Measurements from ENCODE around the gene BABAM2.

The BABAM2 gene

DNA sequence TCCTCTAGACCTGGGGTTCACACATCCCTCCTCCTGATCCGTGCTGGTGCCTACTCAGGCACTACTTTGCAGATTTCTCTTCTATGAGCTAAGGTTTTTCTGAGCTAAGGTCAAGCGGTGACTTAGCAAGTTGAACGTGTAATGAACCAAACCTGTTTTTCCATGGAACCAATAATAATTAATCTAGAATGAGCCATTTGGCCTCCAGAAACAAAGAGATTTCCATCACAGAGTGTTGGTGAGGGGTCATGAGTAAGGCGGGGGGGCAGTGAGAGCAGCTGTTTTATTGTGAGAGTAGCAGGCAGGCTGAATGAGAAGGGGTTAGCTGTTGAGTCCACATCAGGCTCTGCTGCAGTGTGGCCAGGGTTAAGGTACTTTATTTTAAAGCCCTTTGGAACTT is 390.1 kb downstream of the BABAM2 start:
- Histone ChIP-seq H3K27ac (ENCODE audit: low read length) (no peak overlapping the region), H3K9ac (ENCODE audit: low read length) (no peak overlapping the region), H3K4me1 (ENCODE audit: low read length) (no peaks in the 10 kb centered on the region), H3K4me2 (ENCODE audit: low read depth, low read length) (no peak overlapping the region), H3K9me2 (replicated peaks; ENCODE audit: insufficient read depth, low read length) (no peaks in the 10 kb centered on the region), H3K36me3 (replicated peaks; ENCODE audit: insufficient read depth, low read length) (no peaks in the 10 kb centered on the region), H3K27me3 (replicated peaks; ENCODE audit: insufficient read depth, low read length) (no peaks in the 10 kb centered on the region), H2AFZ (ENCODE audit: low read length) (no peak overlapping the region), H3F3A (ENCODE audit: insufficient read depth, low read length) (no peaks in the 10 kb centered on the region), H4K20me1 (ENCODE audit: insufficient read depth, low read length) (no peaks in the 10 kb centered on the region), H3K9me3 (replicated peaks; ENCODE audit: insufficient read depth, low read length) (no peaks in the 10 kb centered on the region), H3K79me2 (ENCODE audit: low read length) (no peaks in the 10 kb centered on the region), H3K4me3 (ENCODE audit: low read length) (no peak overlapping the region)
- TF ChIP-seq EZH2phosphoT487 (IDR thresholded peaks at IDR 0.05; ENCODE audit: low read length) (no peak), EZH2 (optimal IDR thresholded peaks at IDR 0.05; ENCODE audit: low read depth, low read length) (no peak)
- TF ChIP-seq, protein P1, sequence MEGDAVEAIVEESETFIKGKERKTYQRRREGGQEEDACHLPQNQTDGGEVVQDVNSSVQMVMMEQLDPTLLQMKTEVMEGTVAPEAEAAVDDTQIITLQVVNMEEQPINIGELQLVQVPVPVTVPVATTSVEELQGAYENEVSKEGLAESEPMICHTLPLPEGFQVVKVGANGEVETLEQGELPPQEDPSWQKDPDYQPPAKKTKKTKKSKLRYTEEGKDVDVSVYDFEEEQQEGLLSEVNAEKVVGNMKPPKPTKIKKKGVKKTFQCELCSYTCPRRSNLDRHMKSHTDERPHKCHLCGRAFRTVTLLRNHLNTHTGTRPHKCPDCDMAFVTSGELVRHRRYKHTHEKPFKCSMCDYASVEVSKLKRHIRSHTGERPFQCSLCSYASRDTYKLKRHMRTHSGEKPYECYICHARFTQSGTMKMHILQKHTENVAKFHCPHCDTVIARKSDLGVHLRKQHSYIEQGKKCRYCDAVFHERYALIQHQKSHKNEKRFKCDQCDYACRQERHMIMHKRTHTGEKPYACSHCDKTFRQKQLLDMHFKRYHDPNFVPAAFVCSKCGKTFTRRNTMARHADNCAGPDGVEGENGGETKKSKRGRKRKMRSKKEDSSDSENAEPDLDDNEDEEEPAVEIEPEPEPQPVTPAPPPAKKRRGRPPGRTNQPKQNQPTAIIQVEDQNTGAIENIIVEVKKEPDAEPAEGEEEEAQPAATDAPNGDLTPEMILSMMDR (IDR thresholded peaks at IDR 0.05; ENCODE audit: low read length), result no peak
- DNase-seq, result no peak

DNA sequence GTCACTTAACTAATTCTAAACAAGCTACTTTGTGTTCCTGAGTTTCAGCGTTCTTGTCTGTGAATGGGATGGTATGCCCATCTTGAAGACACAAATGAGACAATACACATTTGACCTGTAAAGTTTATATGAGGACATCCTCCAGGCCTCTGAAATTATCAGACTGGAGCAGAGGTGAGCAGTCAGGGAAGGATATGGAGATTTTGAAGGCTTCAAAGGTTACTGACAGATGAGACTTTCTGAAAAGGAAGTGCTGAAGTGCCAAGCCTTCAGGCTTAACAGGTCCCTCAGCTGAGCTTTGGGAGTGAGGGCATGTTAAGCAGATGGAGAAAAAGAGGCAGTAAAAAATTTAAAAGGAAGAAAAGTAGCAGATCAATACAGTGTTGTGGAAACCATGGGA is 391.2 kb downstream of the BABAM2 start:
- H3K4me2 ChIP-seq (ENCODE audit: low read depth, low read length), result no peak overlapping the region
- H3K9me3 ChIP-seq (replicated peaks; ENCODE audit: insufficient read depth, low read length), result no peaks in the 10 kb centered on the region

DNA sequence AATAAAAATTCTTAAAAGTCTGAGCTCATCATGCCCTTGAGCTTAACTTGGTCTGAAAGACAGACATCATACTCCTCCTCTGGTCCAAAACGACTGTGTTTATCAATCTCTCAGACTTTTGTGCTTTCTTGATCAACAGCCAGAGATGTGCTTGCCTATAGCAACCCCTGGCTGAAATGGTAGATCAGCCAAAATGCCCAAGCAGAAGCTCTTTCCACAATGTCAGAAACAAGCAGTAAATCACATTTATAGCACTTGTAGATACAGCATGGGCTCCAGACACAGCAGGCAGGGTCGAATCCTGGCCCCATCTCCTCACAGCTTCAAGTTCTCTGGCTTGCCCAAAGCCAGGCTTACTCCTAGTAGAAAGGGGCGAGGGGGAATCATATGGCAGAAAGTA is 391.7 kb downstream of the BABAM2 start:
- Histone ChIP-seq H3K4me1 (ENCODE audit: low read length) (no peaks in the 10 kb centered on the region), H3K27me3 (replicated peaks; ENCODE audit: insufficient read depth, low read length) (no peaks in the 10 kb centered on the region), H3K9me3 (replicated peaks; ENCODE audit: insufficient read depth, low read length) (no peaks in the 10 kb centered on the region), H3K36me3 (replicated peaks; ENCODE audit: insufficient read depth, low read length) (no peaks in the 10 kb centered on the region), H3F3A (ENCODE audit: insufficient read depth, low read length) (no peaks in the 10 kb centered on the region), H3K4me3 (ENCODE audit: low read length) (no peak overlapping the region), H3K9ac (ENCODE audit: low read length) (no peak overlapping the region), H3K27ac (ENCODE audit: low read length) (no peak overlapping the region), H2AFZ (ENCODE audit: low read length) (no peak overlapping the region), H3K79me2 (ENCODE audit: low read length) (no peaks in the 10 kb centered on the region), H4K20me1 (ENCODE audit: insufficient read depth, low read length) (no peaks in the 10 kb centered on the region), H3K9me2 (replicated peaks; ENCODE audit: insufficient read depth, low read length) (no peaks in the 10 kb centered on the region), H3K4me2 (ENCODE audit: low read depth, low read length) (no peak overlapping the region)
- TF ChIP-seq EZH2phosphoT487 (IDR thresholded peaks at IDR 0.05; ENCODE audit: low read length) (no peak), EZH2 (optimal IDR thresholded peaks at IDR 0.05; ENCODE audit: low read depth, low read length) (no peak)
- TF ChIP-seq, protein P1 (IDR thresholded peaks at IDR 0.05; ENCODE audit: low read length), result no peak
- DNase-seq, result no peak

More for the DNA sequence above, 391.2 kb downstream of the BABAM2 start:
- Histone ChIP-seq H4K20me1 (ENCODE audit: insufficient read depth, low read length) (no peaks in the 10 kb centered on the region), H3K27me3 (replicated peaks; ENCODE audit: insufficient read depth, low read length) (no peaks in the 10 kb centered on the region), H3K4me1 (ENCODE audit: low read length) (no peaks in the 10 kb centered on the region), H3K4me3 (ENCODE audit: low read length) (no peak overlapping the region), H3K27ac (ENCODE audit: low read length) (no peak overlapping the region), H3K36me3 (replicated peaks; ENCODE audit: insufficient read depth, low read length) (no peaks in the 10 kb centered on the region), H3K9ac (ENCODE audit: low read length) (no peak overlapping the region), H3K79me2 (ENCODE audit: low read length) (no peaks in the 10 kb centered on the region), H3F3A (ENCODE audit: insufficient read depth, low read length) (no peaks in the 10 kb centered on the region), H2AFZ (ENCODE audit: low read length) (no peak overlapping the region), H3K9me2 (replicated peaks; ENCODE audit: insufficient read depth, low read length) (no peaks in the 10 kb centered on the region)
- no peak for DNase-seq
- TF ChIP-seq EZH2 (optimal IDR thresholded peaks at IDR 0.05; ENCODE audit: low read depth, low read length), result no peak
- TF ChIP-seq, protein P1 (IDR thresholded peaks at IDR 0.05; ENCODE audit: low read length), result no peak
- no peak for TF ChIP-seq EZH2phosphoT487 (IDR thresholded peaks at IDR 0.05; ENCODE audit: low read length)
